ENCODE measurements around the gene IGF1.

DNA sequence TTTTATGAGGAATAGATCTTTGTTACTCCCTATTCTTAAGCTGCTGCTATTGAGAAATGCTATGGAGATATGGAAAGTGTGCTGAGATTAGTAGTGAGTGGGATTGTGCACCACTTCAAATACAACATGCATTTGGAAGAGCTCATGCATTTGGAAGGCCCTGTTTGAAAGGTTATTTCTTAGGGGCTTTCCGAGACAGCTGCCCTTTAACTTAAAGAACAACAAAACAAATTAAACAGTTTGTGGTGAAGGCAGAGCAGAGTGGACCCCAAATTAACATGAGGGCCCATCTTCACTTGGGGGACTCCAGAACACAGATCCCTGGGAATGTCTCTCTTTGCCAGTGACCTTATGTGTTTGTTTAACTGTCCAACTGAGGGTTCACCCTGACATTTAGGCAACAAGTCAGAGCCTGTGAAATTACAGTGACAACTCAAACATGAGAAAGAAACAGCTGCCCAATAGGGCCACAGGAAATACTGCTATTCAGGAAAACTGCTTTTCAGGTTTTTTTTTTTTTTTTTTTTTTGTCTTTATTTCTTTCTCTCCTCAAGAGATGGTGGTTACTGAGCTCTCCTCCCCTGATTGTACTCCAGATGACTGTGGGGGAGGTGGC lies 41.4 kb upstream of the IGF1 start:
- TF ChIP-seq, protein P1, sequence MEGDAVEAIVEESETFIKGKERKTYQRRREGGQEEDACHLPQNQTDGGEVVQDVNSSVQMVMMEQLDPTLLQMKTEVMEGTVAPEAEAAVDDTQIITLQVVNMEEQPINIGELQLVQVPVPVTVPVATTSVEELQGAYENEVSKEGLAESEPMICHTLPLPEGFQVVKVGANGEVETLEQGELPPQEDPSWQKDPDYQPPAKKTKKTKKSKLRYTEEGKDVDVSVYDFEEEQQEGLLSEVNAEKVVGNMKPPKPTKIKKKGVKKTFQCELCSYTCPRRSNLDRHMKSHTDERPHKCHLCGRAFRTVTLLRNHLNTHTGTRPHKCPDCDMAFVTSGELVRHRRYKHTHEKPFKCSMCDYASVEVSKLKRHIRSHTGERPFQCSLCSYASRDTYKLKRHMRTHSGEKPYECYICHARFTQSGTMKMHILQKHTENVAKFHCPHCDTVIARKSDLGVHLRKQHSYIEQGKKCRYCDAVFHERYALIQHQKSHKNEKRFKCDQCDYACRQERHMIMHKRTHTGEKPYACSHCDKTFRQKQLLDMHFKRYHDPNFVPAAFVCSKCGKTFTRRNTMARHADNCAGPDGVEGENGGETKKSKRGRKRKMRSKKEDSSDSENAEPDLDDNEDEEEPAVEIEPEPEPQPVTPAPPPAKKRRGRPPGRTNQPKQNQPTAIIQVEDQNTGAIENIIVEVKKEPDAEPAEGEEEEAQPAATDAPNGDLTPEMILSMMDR (IDR thresholded peaks at IDR 0.05), result no peak
- no peak for TF ChIP-seq POLR2A (IDR thresholded peaks at IDR 0.05)
- TF ChIP-seq POLR2AphosphoS5 (IDR thresholded peaks at IDR 0.05), result no peak
- TF ChIP-seq EP300 (IDR thresholded peaks at IDR 0.05), result no peak

All from upper lobe of left lung (tissue), 4 donors.